ENCODE data around the gene FSHB.

DNA sequence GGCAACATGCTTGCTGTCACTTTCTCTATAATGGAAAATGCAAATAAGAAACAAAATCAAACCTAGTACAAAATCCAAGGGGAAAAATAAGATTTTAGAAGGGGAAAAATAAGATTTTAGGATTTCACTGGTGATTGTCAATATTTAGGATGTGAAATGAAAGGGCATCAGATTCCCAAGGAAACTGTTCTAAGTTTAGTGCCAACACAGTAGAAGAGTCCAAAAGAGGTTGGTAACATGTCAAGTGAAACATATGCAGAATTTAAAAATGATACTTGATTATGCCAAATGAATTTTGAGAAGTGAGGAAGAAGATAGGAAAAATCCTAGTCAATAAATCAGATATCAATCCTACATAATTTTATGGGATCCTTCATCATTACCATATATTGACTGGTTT, 46.4 kb downstream of the FSHB start:
- TF ChIP-seq CEBPB (IDR thresholded peaks at IDR 0.05; ENCODE audit: low read depth, low read length) = no peak
- TF ChIP-seq, protein P1, sequence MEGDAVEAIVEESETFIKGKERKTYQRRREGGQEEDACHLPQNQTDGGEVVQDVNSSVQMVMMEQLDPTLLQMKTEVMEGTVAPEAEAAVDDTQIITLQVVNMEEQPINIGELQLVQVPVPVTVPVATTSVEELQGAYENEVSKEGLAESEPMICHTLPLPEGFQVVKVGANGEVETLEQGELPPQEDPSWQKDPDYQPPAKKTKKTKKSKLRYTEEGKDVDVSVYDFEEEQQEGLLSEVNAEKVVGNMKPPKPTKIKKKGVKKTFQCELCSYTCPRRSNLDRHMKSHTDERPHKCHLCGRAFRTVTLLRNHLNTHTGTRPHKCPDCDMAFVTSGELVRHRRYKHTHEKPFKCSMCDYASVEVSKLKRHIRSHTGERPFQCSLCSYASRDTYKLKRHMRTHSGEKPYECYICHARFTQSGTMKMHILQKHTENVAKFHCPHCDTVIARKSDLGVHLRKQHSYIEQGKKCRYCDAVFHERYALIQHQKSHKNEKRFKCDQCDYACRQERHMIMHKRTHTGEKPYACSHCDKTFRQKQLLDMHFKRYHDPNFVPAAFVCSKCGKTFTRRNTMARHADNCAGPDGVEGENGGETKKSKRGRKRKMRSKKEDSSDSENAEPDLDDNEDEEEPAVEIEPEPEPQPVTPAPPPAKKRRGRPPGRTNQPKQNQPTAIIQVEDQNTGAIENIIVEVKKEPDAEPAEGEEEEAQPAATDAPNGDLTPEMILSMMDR (conservative IDR thresholded peaks at IDR 0.05; ENCODE audit: low read depth, low read length) = no peak
- TF ChIP-seq RCOR1 (IDR thresholded peaks at IDR 0.05; ENCODE audit: insufficient replicate concordance, low read length) = no peak
- no peak for TF ChIP-seq RFX5 (IDR thresholded peaks at IDR 0.05; ENCODE audit: low read depth, low read length)
- TF ChIP-seq SMC3 (IDR thresholded peaks at IDR 0.05; ENCODE audit: low read depth, low read length) = no peak
- no peak for TF ChIP-seq POLR2A (IDR thresholded peaks at IDR 0.05; ENCODE audit: low read depth, low read length)
- TF ChIP-seq RAD21 (IDR thresholded peaks at IDR 0.05; ENCODE audit: low read length) = no peak
- TF ChIP-seq BHLHE40 (IDR thresholded peaks at IDR 0.05; ENCODE audit: low read depth, low read length) = no peak
- TF ChIP-seq CHD1 (IDR thresholded peaks at IDR 0.05; ENCODE audit: low read depth, low read length) = no peak
- no peak for TF ChIP-seq MAZ (IDR thresholded peaks at IDR 0.05; ENCODE audit: borderline replicate concordance, low read depth, low read length)
- TF ChIP-seq, protein P2, sequence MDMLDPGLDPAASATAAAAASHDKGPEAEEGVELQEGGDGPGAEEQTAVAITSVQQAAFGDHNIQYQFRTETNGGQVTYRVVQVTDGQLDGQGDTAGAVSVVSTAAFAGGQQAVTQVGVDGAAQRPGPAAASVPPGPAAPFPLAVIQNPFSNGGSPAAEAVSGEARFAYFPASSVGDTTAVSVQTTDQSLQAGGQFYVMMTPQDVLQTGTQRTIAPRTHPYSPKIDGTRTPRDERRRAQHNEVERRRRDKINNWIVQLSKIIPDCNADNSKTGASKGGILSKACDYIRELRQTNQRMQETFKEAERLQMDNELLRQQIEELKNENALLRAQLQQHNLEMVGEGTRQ (IDR thresholded peaks at IDR 0.05; ENCODE audit: low read depth, low read length) = no peak
- no peak for TF ChIP-seq MXI1 (IDR thresholded peaks at IDR 0.05; ENCODE audit: borderline replicate concordance, low read depth, low read length)
